ENCODE measurements around the gene FAM13C.

FAM13C gene

GRCh38 chr10:59314268-59314667 lies 48.1 kb downstream of the FAM13C start:
- no peak for TF ChIP-seq ZBTB7A (IDR thresholded peaks at IDR 0.05; ENCODE audit: low read depth)
- TF ChIP-seq TEAD4 (IDR thresholded peaks at IDR 0.05): no peak
- TF ChIP-seq MAX (IDR thresholded peaks at IDR 0.05): no peak
- TF ChIP-seq FOXM1 (IDR thresholded peaks at IDR 0.05; ENCODE audit: borderline replicate concordance, low read depth): no peak
- TF ChIP-seq TAF1 (IDR thresholded peaks at IDR 0.05; ENCODE audit: low read depth): no peak
- TF ChIP-seq YY1 (IDR thresholded peaks at IDR 0.05; ENCODE audit: low read depth): no peak
- TF ChIP-seq TCF12 (IDR thresholded peaks at IDR 0.05; ENCODE audit: low read depth): no peak
- TF ChIP-seq EP300 (IDR thresholded peaks at IDR 0.05; ENCODE audit: borderline replicate concordance): no peak
- no peak for TF ChIP-seq USF1 (IDR thresholded peaks at IDR 0.05)

- TF ChIP-seq RAD21 (IDR thresholded peaks at IDR 0.05; ENCODE audit: low read depth): no peak
- no peak for TF ChIP-seq EP300 (IDR thresholded peaks at IDR 0.05; ENCODE audit: borderline replicate concordance)
- TF ChIP-seq ZBTB7A (IDR thresholded peaks at IDR 0.05; ENCODE audit: low read depth): no peak
- TF ChIP-seq CREB1 (IDR thresholded peaks at IDR 0.05; ENCODE audit: low read depth): no peak
- TF ChIP-seq EGR1 (IDR thresholded peaks at IDR 0.05): no peak
- TF ChIP-seq TAF1 (IDR thresholded peaks at IDR 0.05; ENCODE audit: low read depth): no peak
- TF ChIP-seq TEAD4 (IDR thresholded peaks at IDR 0.05): no peak
- TF ChIP-seq FOXM1 (IDR thresholded peaks at IDR 0.05; ENCODE audit: borderline replicate concordance, low read depth): no peak
- TF ChIP-seq REST (IDR thresholded peaks at IDR 0.05; ENCODE audit: low read depth): no peak
- TF ChIP-seq CEBPB (IDR thresholded peaks at IDR 0.05): no peak
- no peak for TF ChIP-seq MAX (IDR thresholded peaks at IDR 0.05)
- TF ChIP-seq USF1 (IDR thresholded peaks at IDR 0.05): no peak
- no peak for TF ChIP-seq YY1 (IDR thresholded peaks at IDR 0.05; ENCODE audit: low read depth)
- no peak for TF ChIP-seq TCF12 (IDR thresholded peaks at IDR 0.05; ENCODE audit: low read depth)
- TF ChIP-seq NFIC (IDR thresholded peaks at IDR 0.05): no peak
Observed at GRCh38 chr10:59312247-59312646, 50.1 kb downstream of the FAM13C start.

GRCh38 chr10:59311025-59311424 lies 51.3 kb downstream of the FAM13C start:
- TF ChIP-seq CREB1 (IDR thresholded peaks at IDR 0.05; ENCODE audit: low read depth) (no peak), ZBTB7A (IDR thresholded peaks at IDR 0.05; ENCODE audit: low read depth) (no peak), YY1 (IDR thresholded peaks at IDR 0.05; ENCODE audit: low read depth) (no peak), TCF12 (IDR thresholded peaks at IDR 0.05; ENCODE audit: low read depth) (no peak), FOXM1 (IDR thresholded peaks at IDR 0.05; ENCODE audit: borderline replicate concordance, low read depth) (no peak), EP300 (IDR thresholded peaks at IDR 0.05; ENCODE audit: borderline replicate concordance) (no peak), NFIC (IDR thresholded peaks at IDR 0.05) (no peak), TEAD4 (IDR thresholded peaks at IDR 0.05) (no peak), RAD21 (IDR thresholded peaks at IDR 0.05; ENCODE audit: low read depth) (no peak), MAX (IDR thresholded peaks at IDR 0.05) (no peak), CEBPB (IDR thresholded peaks at IDR 0.05) (no peak), TAF1 (IDR thresholded peaks at IDR 0.05; ENCODE audit: low read depth) (no peak)

- TF ChIP-seq CREB1 (IDR thresholded peaks at IDR 0.05; ENCODE audit: low read depth) (no peak), CEBPB (IDR thresholded peaks at IDR 0.05) (no peak), EGR1 (IDR thresholded peaks at IDR 0.05) (no peak), REST (IDR thresholded peaks at IDR 0.05; ENCODE audit: low read depth) (no peak), MAX (IDR thresholded peaks at IDR 0.05) (no peak), FOXM1 (IDR thresholded peaks at IDR 0.05; ENCODE audit: borderline replicate concordance, low read depth) (no peak), NFIC (IDR thresholded peaks at IDR 0.05) (no peak), EP300 (IDR thresholded peaks at IDR 0.05; ENCODE audit: borderline replicate concordance) (no peak), TCF12 (IDR thresholded peaks at IDR 0.05; ENCODE audit: low read depth) (no peak), USF1 (IDR thresholded peaks at IDR 0.05) (no peak), ZBTB7A (IDR thresholded peaks at IDR 0.05; ENCODE audit: low read depth) (no peak), YY1 (IDR thresholded peaks at IDR 0.05; ENCODE audit: low read depth) (no peak), RAD21 (IDR thresholded peaks at IDR 0.05; ENCODE audit: low read depth) (no peak), TAF1 (IDR thresholded peaks at IDR 0.05; ENCODE audit: low read depth) (no peak)
Observed at GRCh38 chr10:59310324-59310914, 51.9 kb downstream of the FAM13C start.

Measured in Ishikawa (cell line).